HG02884 (cell line): ENCODE data around the gene ZDHHC14.
"Not testable (repeated sequence)": the region's sequence is repeated elsewhere in the genome, so short reads cannot be mapped to it uniquely, and the experiment has no call there.

Experiments
- ATAC-seq: cut with Tn5 transposase; IDR thresholded peaks from one replicate; pipeline ENCODE4 v1.9.1; 2021; ENCODE audit warnings: mild to moderate bottlenecking, moderate library complexity; ENCODE audit not compliant: unreplicated experiment

Gene ZDHHC14

DNA sequence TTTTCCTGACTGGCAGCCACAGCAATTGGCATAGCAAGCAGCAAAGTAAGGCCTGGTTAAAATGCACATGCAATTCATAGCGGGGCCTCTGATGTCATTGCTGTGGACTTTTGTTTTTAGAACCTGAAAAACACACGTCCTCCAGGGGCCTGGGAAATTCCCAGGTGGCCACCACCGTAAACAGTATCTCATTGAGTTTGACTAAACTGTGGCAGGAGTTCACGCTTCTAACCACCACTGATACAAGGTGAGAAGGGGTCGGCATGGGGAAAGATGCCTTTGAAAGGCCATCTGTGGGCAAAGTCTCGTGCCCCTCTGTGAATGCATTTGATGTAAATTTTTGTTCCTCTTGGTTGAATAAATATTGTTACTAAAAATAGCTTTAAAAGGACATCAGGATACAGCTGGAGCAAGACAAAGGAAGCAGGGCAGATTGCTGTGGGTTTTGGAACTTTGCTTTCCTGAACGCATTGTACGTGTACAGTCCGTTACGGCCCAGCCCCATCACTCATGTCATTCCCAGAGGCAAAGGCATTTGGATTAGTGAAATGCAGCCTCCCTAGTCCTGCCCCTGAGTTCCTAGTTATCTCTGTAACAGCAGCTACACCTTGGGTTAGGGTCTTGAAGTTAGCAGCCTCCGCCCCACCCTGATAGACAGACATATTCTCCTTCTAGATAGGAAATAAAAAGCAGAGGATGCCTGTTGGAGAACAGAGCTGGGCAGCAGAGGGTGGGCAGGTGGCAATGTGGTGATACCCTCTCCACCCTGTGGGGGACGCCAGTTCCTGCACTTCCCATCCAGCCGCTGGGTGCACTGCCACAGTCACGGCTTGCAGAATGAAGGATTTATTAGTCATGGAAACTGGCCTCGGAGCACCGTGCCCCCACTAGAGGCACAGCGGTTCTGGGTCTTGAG lies 80.3 kb downstream of the ZDHHC14 start:
- peak; percentile 61 for ATAC-seq

GRCh38 chr6:157462956-157463742 lies 82.2 kb downstream of the ZDHHC14 start:
- no peak for ATAC-seq

- ATAC-seq, result not testable (repeated sequence)
These were observed 82.7 kb downstream of the ZDHHC14 start for GRCh38 chr6:157463743-157464135.

GRCh38 chr6:157464653-157465535 lies 83.9 kb downstream of the ZDHHC14 start:
- no peak for ATAC-seq

GRCh38 chr6:157466342-157466648 lies 85.3 kb downstream of the ZDHHC14 start:
- no peak for ATAC-seq

DNA sequence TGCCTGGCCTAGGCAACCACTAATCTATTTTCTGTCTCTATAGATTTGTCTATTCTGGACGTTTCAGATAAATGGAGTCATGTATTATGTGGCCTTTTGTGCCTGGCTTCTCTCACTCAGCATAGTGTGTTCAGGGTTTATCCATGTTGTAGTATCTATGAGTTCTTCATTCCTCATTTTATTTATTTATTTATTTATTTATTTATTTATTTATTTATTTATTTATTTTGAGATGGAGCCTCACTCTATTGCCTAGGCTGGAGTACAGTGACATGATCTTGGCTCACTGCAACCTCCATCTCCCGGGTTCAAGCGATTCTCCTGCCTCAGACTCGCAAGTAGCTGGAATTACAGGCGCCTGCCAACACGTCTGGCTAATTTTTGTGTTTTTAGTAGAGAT lies 86.3 kb downstream of the ZDHHC14 start:
- not testable (repeated sequence) for ATAC-seq

GRCh38 chr6:157468054-157468453 lies 87.1 kb downstream of the ZDHHC14 start:
- no peak for ATAC-seq

DNA sequence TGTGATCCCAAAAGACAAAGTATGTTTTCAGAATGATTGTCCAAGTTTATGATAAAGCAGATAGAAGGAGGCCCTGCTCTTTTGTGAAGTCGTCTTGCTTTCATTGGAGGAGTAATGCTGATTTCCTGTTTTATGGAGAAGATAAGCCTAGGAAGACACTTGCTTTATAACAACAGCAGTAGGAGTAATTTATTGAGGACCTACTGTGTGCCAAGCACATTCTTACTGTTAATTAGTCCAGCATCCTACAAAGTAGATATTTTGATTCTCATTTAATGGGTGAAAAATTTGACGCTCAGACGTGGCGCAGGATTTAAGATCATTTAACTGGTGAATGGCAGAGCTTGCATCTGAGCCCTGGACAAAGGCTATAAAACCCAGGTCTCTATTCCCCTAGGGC lies 87.6 kb downstream of the ZDHHC14 start:
- no peak for ATAC-seq

DNA sequence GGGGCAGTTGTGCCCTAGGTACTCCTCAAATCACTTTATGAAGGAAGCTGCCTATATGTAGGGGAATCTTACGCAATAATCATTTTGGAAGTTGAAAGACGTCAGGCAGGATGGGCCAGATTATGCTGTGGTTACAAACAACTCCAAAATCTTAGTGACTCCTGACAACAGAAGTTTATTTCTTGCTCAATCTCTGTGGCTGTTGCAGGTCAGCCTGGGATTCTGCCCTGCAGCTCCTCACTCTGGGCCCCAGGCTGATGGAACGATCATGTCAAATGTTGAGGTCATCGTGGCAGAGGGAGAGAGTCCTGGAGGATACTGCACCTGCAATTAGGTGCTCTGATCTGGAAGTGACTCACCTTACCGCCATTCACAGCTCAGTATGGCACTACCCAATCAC lies 88.4 kb downstream of the ZDHHC14 start:
- ATAC-seq, result no peak

- ATAC-seq, result no peak
These were observed 90.2 kb downstream of the ZDHHC14 start for GRCh38 chr6:157471077-157471686.

GRCh38 chr6:157471895-157472686 lies 91.1 kb downstream of the ZDHHC14 start:
- ATAC-seq, result no peak

DNA sequence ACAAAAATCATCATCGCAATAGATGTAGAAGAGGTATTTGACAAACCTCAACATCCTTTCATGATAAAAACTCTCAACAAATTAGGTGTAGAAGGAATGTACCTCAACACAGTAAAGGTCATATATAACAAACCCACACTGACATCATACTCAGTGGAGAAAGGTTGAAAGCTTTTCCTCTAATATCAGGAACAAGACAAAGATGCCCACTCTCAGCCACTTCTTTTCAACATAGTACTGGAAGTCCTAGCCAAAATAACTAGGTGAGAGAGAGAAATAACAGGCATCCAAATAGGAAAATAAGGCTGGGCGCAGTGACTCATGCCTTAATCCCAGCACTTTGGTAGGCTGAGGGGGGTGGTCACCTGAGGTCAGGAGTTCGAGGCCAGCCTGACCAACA lies 95.8 kb downstream of the ZDHHC14 start:
- ATAC-seq, result no peak

DNA sequence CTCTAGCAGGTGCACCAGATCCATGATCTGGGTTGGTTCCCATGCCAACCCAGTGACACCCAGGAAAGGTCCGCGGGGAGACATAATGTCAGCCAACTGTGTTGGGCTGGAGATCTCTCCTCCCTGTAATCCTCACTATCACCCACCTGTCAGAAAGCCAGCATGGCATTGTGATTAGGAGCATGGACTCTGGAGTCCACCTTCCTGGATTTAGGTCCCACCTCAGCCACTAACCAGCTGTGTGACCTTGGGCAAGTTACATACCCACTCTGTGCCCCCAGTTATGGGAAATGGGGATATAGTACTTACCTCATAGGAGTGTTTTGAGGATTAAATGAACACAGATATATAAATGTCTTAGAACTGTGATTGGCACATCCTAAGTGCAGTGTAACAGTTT lies 97.9 kb downstream of the ZDHHC14 start:
- ATAC-seq, result no peak

GRCh38 chr6:157479464-157480303 lies 98.7 kb downstream of the ZDHHC14 start:
- no peak for ATAC-seq

DNA sequence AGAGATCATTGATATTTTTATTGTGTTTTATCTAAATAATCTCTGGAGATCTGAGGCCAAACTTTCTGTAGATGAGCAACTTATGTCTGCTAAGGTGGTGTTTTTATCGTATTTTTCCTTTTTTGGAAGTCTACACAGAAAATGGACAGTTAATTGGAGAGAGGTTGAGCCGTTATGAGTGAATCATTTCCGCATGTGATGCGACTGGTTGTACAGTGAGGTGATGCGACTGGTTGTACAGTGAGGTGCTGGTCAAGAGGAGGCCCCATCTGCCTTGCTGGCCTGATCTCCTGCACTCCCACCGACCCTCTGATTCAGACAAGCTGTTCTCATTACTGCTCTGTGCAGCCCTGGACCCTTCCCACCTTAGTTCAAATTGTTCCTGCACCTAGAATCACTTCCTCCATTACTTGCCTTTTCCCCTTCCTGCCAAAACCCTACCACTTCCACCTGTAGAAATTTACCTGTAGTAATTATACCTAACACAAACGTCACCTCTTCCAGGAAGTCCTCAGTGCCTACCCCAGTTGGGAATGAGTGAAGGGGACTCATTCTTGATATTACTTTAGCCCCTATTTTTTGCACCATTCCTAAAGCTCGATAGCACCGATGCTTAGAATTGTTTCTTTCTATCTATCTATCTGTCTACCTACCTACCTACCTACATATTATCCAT lies 100.3 kb downstream of the ZDHHC14 start:
- ATAC-seq, result no peak

DNA sequence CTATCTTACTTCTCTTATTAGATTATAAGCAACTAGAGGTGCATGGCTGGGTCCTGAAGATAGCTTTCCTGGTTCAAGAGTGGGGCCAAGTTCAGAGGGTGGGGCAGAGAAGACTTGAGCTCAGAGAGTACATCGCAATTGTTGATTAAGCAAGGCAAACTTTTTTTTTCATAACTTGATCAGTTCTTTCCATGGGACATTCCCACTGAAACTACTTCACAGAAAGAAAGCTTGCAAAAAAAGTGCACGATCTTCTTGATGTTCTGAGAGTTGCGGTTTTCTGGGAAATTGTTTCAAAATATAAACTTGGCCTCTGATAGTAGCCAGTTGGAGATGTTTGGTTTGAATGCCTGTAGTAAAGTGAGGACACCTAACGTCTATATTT lies 100.9 kb downstream of the ZDHHC14 start:
- no peak for ATAC-seq

GRCh38 chr6:157483770-157484169 lies 102.8 kb downstream of the ZDHHC14 start:
- no peak for ATAC-seq

GRCh38 chr6:157484181-157484580 lies 103.2 kb downstream of the ZDHHC14 start:
- ATAC-seq, result no peak

DNA sequence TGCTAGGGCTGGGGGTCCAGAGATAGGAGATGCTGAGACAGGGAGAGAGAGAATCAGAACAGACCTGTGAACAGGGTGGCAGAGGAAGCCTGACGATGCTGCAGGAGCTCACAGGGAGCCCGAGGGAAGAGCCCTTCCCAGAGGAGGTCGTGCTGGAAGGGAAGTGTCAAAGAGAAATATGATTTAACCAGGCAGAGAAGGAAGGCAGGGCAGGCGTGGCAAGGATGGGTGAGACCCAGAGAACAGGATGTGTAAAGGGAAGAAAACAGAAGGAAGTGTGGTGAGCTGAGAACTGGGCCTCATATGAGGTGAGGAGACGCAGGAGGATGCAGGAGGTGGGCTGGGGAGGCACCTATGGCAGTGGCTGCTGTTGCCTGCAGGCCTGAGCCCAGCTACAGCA lies 105.6 kb downstream of the ZDHHC14 start:
- ATAC-seq, result no peak
